AG04450 (cell line): ENCODE data around the gene TTC6. TPM values are rescaled to one million over a fixed set of nuclear protein-coding genes. Genes with fewer than 3 reads are reported as not detected.
A peak's percentile ranks its signal among the peaks of the same experiment; 100 is the strongest.

ENCODE experiments used
- CTCF ChIA-PET: fragments of 300-600, 350-600 bp; formaldehyde crosslinking; extraction: SDS; loops from one replicate; lab custom pipeline; 2022; ENCODE audit warnings: antibody characterized with exemption, inconsistent platforms; lab: Charles Lee
- POLR2A ChIA-PET: fragments of 350-600 bp; formaldehyde crosslinking; extraction: SDS; loops from one replicate; lab custom pipeline; 2021; ENCODE audit warnings: antibody characterized with exemption, inconsistent platforms; lab: Yijun Ruan, JAX
- DNase-seq: peaks from one replicate; pipeline ENCODE4 v3.0.0-alpha.2; 2011; ENCODE audit warnings: low read depth, low spot score
- H3K27ac ChIP-seq: one replicate; pipeline ENCODE4 v1.5.1; 2012; ENCODE audit warnings: low read depth, low read length, control low read depth
- H3K27me3 ChIP-seq: one replicate; pipeline ENCODE4 v1.6.0; 2012; ENCODE audit warnings: low read length; ENCODE audit not compliant: control insufficient read depth, insufficient read depth
- H3K4me3 ChIP-seq: 2 replicates; pipeline ENCODE4 v1.5.1; 2011; ENCODE audit warnings: mild to moderate bottlenecking, low read depth, low read length, control low read depth
- H3K9me3 ChIP-seq: 2 replicates; pipeline ENCODE4 v1.5.1; 2012; ENCODE audit warnings: low read length; ENCODE audit not compliant: control insufficient read depth, insufficient read depth
- polyA plus RNA-seq: library from polyadenylated mRNA; depleted of rRNA; stranded (reverse); fragments of >200 nt; gene quantifications from 2 replicates; pipeline ENCODE4 v1.2.3, GENCODE V29; 2011
- TF ChIP-seq, protein P1 (sequence below): IDR thresholded peaks from 2 replicates; pipeline ENCODE4 v1.5.1; 2011; ENCODE audit warnings: low read depth, low read length, control low read depth, inconsistent platforms

Gene TTC6
- polyA plus RNA-seq, 1 experiment, result not detected

- ChIA-PET CTCF (no interaction called here), POLR2A (no interaction called here)
- Histone ChIP-seq H3K9me3 (peaks cover 4% of the 10 kb centered on the region; the same call in 1 of the 2 replicates), H3K4me3 (no peak overlapping the region), H3K27ac (no peak overlapping the region), H3K27me3 (peaks cover 27% of the 10 kb centered on the region)
- TF ChIP-seq, protein P1, sequence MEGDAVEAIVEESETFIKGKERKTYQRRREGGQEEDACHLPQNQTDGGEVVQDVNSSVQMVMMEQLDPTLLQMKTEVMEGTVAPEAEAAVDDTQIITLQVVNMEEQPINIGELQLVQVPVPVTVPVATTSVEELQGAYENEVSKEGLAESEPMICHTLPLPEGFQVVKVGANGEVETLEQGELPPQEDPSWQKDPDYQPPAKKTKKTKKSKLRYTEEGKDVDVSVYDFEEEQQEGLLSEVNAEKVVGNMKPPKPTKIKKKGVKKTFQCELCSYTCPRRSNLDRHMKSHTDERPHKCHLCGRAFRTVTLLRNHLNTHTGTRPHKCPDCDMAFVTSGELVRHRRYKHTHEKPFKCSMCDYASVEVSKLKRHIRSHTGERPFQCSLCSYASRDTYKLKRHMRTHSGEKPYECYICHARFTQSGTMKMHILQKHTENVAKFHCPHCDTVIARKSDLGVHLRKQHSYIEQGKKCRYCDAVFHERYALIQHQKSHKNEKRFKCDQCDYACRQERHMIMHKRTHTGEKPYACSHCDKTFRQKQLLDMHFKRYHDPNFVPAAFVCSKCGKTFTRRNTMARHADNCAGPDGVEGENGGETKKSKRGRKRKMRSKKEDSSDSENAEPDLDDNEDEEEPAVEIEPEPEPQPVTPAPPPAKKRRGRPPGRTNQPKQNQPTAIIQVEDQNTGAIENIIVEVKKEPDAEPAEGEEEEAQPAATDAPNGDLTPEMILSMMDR, result no peak
- no peak for DNase-seq
Observed at GRCh38 chr14:37579274-37579673, 16.2 kb upstream of the TTC6 start.

- CTCF ChIA-PET, result no interaction called here
- no peak for DNase-seq
- POLR2A ChIA-PET, result no interaction called here
- Histone ChIP-seq H3K4me3 (no peak overlapping the region), H3K9me3 (peaks cover 4% of the 10 kb centered on the region; the same call in 1 of the 2 replicates), H3K27me3 (peaks cover 36% of the 10 kb centered on the region), H3K27ac (no peak overlapping the region)
- TF ChIP-seq, protein P1, result no peak
Observed at GRCh38 chr14:37580146-37580545, 15.3 kb upstream of the TTC6 start.

GRCh38 chr14:37583358-37584210, 11.8 kb upstream of the TTC6 start:
- ChIA-PET CTCF (interaction anchor here (0.6 kb wide), 1 partner anchor 467 kb away, joined by 3 read pairs; no protein-coding TSS in a partner anchor), POLR2A (no interaction called here)
- Histone ChIP-seq H3K27me3 (peaks cover 64% of the 10 kb centered on the region), H3K4me3 (peak overlapping the region; percentile 20), H3K27ac (no peak overlapping the region), H3K9me3 (peaks cover 14% of the 10 kb centered on the region; the same call in 1 of the 2 replicates)
- no peak for DNase-seq
- TF ChIP-seq, protein P1, result no peak

- no peak for DNase-seq
- Histone ChIP-seq H3K27ac (no peak overlapping the region), H3K9me3 (peaks cover 14% of the 10 kb centered on the region; the same call in 1 of the 2 replicates), H3K4me3 (no peak overlapping the region), H3K27me3 (peaks cover 64% of the 10 kb centered on the region)
- TF ChIP-seq, protein P1, result no peak
- ChIA-PET POLR2A (no interaction called here), CTCF (interaction anchor here (1.2 to 1.9 kb wide), 2 partner anchors 338 to 352 kb away, joined by 3 to 7 read pairs; no protein-coding TSS in a partner anchor)
Observed at GRCh38 chr14:37584211-37585100, 11.0 kb upstream of the TTC6 start.
